CD14-positive monocyte (primary cell): ENCODE measurements around the gene ITPR1. TPM values are rescaled to one million over a fixed set of nuclear protein-coding genes. Genes with fewer than 3 reads are reported as not detected.
A peak's percentile ranks its signal among the peaks of the same experiment; 100 is the strongest.
"Not testable (repeated sequence)": the region's sequence is repeated elsewhere in the genome, so short reads cannot be mapped to it uniquely, and the experiment has no call there.

Experiments used
- DNase-seq, 3 donors: peaks; one replicate each; pipeline ENCODE4 v3.0.0-alpha.2; 2011 to 2022
- H2AFZ ChIP-seq: 2 replicates; pipeline ENCODE4 v1.6.0; 2012; ENCODE audit warnings: mild to moderate bottlenecking, low read depth, low read length, inconsistent platforms; ENCODE audit not compliant: insufficient read depth, poor library complexity, severe bottlenecking
- H3K27ac ChIP-seq, 2 donors: 1 replicate in 1 of 2; 2 replicates in 1 of 2; pipeline ENCODE4 v1.5.1; 2012 to 2013; ENCODE audit warnings: low read length in 2 of 2, control low read depth in 1 of 2, inconsistent platforms in 1 of 2, low read depth in 1 of 2, mild to moderate bottlenecking in 1 of 2
- H3K27me3 ChIP-seq, 2 donors: one replicate each; pipeline versions ENCODE4 v1.6.0 to v1.6.1; 2011 to 2013; ENCODE audit warnings: low read length in 2 of 2; ENCODE audit not compliant: control insufficient read depth in 2 of 2, insufficient read depth in 2 of 2
- H3K36me3 ChIP-seq, 2 donors: replicated peaks in 1 of 2; 1 replicate in 1 of 2; 2 replicates in 1 of 2; pipeline versions ENCODE4 v1.5.1 to v1.6.1; 2012 to 2013; ENCODE audit warnings: low read length in 2 of 2, control low read depth in 1 of 2, inconsistent platforms in 1 of 2, mild to moderate bottlenecking in 1 of 2; ENCODE audit not compliant: insufficient read depth in 2 of 2, control insufficient read depth in 1 of 2
- H3K4me1 ChIP-seq, 2 donors: 1 replicate in 1 of 2; 2 replicates in 1 of 2; pipeline versions ENCODE4 v1.5.1 to v1.6.1; 2012 to 2013; ENCODE audit warnings: low read length in 2 of 2, control low read depth in 1 of 2, inconsistent platforms in 1 of 2, mild to moderate bottlenecking in 1 of 2, moderate library complexity in 1 of 2; ENCODE audit not compliant: insufficient read depth in 2 of 2, control insufficient read depth in 1 of 2
- H3K4me2 ChIP-seq: replicated peaks from 2 replicates; pipeline ENCODE3; 2012; ENCODE audit warnings: low read length, moderate library complexity, mild to moderate bottlenecking; ENCODE audit not compliant: poor library complexity, severe bottlenecking; ENCODE audit errors: extremely low read depth
- H3K4me3 ChIP-seq, 3 experiments: fragments of 200-600 bp in 1 of 3; sonication (generic) in 1 of 3; replicated peaks in 1 of 3; 1 replicate in 2 of 3; 2 replicates in 1 of 3; pipeline ENCODE4 v1.5.1; 2011 to 2013; ENCODE audit warnings: low read length in 3 of 3, mild to moderate bottlenecking in 3 of 3, control low read depth in 2 of 3, low read depth in 2 of 3, inconsistent platforms in 1 of 3, moderate library complexity in 1 of 3
- H3K79me2 ChIP-seq: 2 replicates; pipeline ENCODE4 v1.6.0; 2012; ENCODE audit warnings: mild to moderate bottlenecking, control low read depth, inconsistent platforms, low read length, moderate library complexity; ENCODE audit not compliant: insufficient read depth
- H3K9ac ChIP-seq: 2 replicates; pipeline ENCODE4 v1.6.0; 2017; ENCODE audit warnings: low read length, mild to moderate bottlenecking; ENCODE audit not compliant: insufficient read depth, poor library complexity, severe bottlenecking
- H3K9me3 ChIP-seq, 2 donors: replicated peaks in 1 of 2; 1 replicate in 1 of 2; 2 replicates in 1 of 2; pipeline versions ENCODE4 v1.5.1 to v1.6.1; 2012 to 2013; ENCODE audit warnings: low read length in 2 of 2, control low read depth in 1 of 2; ENCODE audit not compliant: control insufficient read depth in 1 of 2, insufficient read depth in 1 of 2
- H4K20me1 ChIP-seq: 2 replicates; pipeline ENCODE4 v1.6.0; 2012; ENCODE audit warnings: mild to moderate bottlenecking, low read length, control low read depth, moderate library complexity; ENCODE audit not compliant: insufficient read depth
- H3K27ac Mint-ChIP-seq, 7 donors: one replicate each; pipeline ENCODE4 v1.8.0; 2020; ENCODE audit warnings: mild to moderate bottlenecking in 7 of 7, mixed read lengths in 7 of 7, moderate library complexity in 6 of 7, inconsistent platforms in 2 of 7
- H3K27me3 Mint-ChIP-seq, 3 donors: one replicate each; pipeline ENCODE4 v1.8.0; 2021 to 2022; ENCODE audit warnings: low read depth in 3 of 3, mild to moderate bottlenecking in 3 of 3, mixed read lengths in 3 of 3, moderate library complexity in 3 of 3, inconsistent platforms in 1 of 3
- H3K36me3 Mint-ChIP-seq, 2 donors: one replicate each; pipeline ENCODE4 v1.8.0; 2020; ENCODE audit warnings: mixed read lengths in 2 of 2, inconsistent platforms in 1 of 2, mild to moderate bottlenecking in 1 of 2
- H3K4me1 Mint-ChIP-seq: one replicate; pipeline ENCODE4 v1.8.0; 2020; ENCODE audit warnings: mild to moderate bottlenecking, mixed read lengths
- H3K4me3 Mint-ChIP-seq, 2 donors: one replicate each; pipeline ENCODE4 v1.8.0; 2020; ENCODE audit warnings: mild to moderate bottlenecking in 2 of 2, mixed read lengths in 2 of 2, moderate library complexity in 1 of 2
- H3K9me3 Mint-ChIP-seq, 7 donors: one replicate each; pipeline ENCODE4 v1.8.0; 2020 to 2022; ENCODE audit warnings: mixed read lengths in 7 of 7, mild to moderate bottlenecking in 6 of 7, moderate library complexity in 6 of 7, inconsistent platforms in 2 of 7
- WGBS: methylation state at CpG from one replicate; pipeline ENCODE4 v1.1.5; 2013; ENCODE audit warnings: missing lambda C conversion rate; ENCODE audit not compliant: insufficient coverage; 5-methylcytosine and 5-hydroxymethylcytosine counted together
- intact Hi-C, 2 donors: fragments of 100-400 bp; cut with micrococcal nuclease; formaldehyde crosslinking; loops; one replicate each; pipeline versions ENCODE4 v1.15.0 to v1.15.1; 2023
- polyA plus RNA-seq, 3 donors: library from polyadenylated mRNA; depleted of rRNA in 1 of 3; unstranded in 2 of 3; stranded (reverse) in 1 of 3; fragments of 300-500 nt in 2 of 3; fragments of >200 nt in 1 of 3; fragmentation: Illumina TruSeq in 2 of 3; gene quantifications; 1 replicate in 2 of 3; 2 replicates in 1 of 3; pipeline ENCODE4 v1.2.3, GENCODE V29; 2012 to 2021
- TF ChIP-seq, protein P1 (sequence below): fragments of 200-600 bp; IDR thresholded peaks from one replicate; pipeline ENCODE4 v1.8.0; 2022; ENCODE audit warnings: antibody characterized with exemption, mild to moderate bottlenecking

Gene ITPR1
- polyA plus RNA-seq, 3 donors = 3.2 to 21.1 (median 7.1) TPM

- no peak overlapping the region for H3K4me3 Mint-ChIP-seq
- Histone ChIP-seq H3K9ac (no peak overlapping the region), H4K20me1 (no peaks in the 10 kb centered on the region), H3K9me3 (no peaks in the 10 kb centered on the region), H3K36me3 (peaks cover 13 to 25% of the 10 kb centered on the region in 2 donors), H3K79me2 (peaks cover 49% of the 10 kb centered on the region), H3K4me1 (peaks cover 6 to 10% of the 10 kb centered on the region in 2 donors), H3K4me3 (no peak overlapping the region), H3K27me3 (no peaks in the 10 kb centered on the region), H3K27ac (peak overlapping the region in 1 of 2 donors; percentile 47), H3K4me2 (no peak overlapping the region), H2AFZ (no peak overlapping the region)
- no peak for DNase-seq
- H3K9me3 Mint-ChIP-seq = peaks cover 0 to 2% (median 0%) of the 10 kb centered on the region in 7 donors
- intact Hi-C loops = loop anchor here in 1 of 2 donors (5.0 kb wide), 1 partner anchor 38 kb away; the partner anchor contains the start of gene ITPR1
- no peaks in the 10 kb centered on the region for H3K27me3 Mint-ChIP-seq
- TF ChIP-seq, protein P1, sequence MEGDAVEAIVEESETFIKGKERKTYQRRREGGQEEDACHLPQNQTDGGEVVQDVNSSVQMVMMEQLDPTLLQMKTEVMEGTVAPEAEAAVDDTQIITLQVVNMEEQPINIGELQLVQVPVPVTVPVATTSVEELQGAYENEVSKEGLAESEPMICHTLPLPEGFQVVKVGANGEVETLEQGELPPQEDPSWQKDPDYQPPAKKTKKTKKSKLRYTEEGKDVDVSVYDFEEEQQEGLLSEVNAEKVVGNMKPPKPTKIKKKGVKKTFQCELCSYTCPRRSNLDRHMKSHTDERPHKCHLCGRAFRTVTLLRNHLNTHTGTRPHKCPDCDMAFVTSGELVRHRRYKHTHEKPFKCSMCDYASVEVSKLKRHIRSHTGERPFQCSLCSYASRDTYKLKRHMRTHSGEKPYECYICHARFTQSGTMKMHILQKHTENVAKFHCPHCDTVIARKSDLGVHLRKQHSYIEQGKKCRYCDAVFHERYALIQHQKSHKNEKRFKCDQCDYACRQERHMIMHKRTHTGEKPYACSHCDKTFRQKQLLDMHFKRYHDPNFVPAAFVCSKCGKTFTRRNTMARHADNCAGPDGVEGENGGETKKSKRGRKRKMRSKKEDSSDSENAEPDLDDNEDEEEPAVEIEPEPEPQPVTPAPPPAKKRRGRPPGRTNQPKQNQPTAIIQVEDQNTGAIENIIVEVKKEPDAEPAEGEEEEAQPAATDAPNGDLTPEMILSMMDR = no peak
- H3K36me3 Mint-ChIP-seq = peaks cover 27 to 31% of the 10 kb centered on the region in 2 donors
- H3K4me1 Mint-ChIP-seq = peaks cover 16% of the 10 kb centered on the region
- H3K27ac Mint-ChIP-seq = peak overlapping the region in 1 of 7 donors; percentile 65
Observed at GRCh38 chr3:4454142-4454541, 39.0 kb upstream of the ITPR1 start.

GRCh38 chr3:4456780-4457179 is 36.4 kb upstream of the ITPR1 start:
- WGBS = no CpG with 5 or more reads among the region's 14 CpGs
- not testable (repeated sequence) for H3K27me3 Mint-ChIP-seq

More at GRCh38 chr3:4456780-4457179, 36.4 kb upstream of the ITPR1 start:
- H3K4me1 ChIP-seq, H3K4me3 ChIP-seq, H2AFZ ChIP-seq, H3K9ac ChIP-seq, intact Hi-C loops, H3K4me2 ChIP-seq, H3K4me3 Mint-ChIP-seq, H3K27me3 ChIP-seq, H3K9me3 Mint-ChIP-seq, H3K27ac Mint-ChIP-seq, H4K20me1 ChIP-seq, DNase-seq, H3K9me3 ChIP-seq, H3K27ac ChIP-seq: not testable (repeated sequence)
- peaks cover 17% of the 10 kb centered on the region for H3K4me1 Mint-ChIP-seq
- peaks cover 67% of the 10 kb centered on the region for H3K79me2 ChIP-seq
- peaks cover 0 to 10% of the 10 kb centered on the region in 2 donors for H3K36me3 ChIP-seq
- peaks cover 12% of the 10 kb centered on the region in 2 donors for H3K36me3 Mint-ChIP-seq
